Coronary artery (tissue), 2 donors: Measurements from ENCODE around the gene ELK4.
A peak's percentile ranks its signal among the peaks of the same experiment; 100 is the strongest.

Experiments used
- DNase-seq: peaks from one replicate; pipeline ENCODE4 v3.0.0-alpha.2; 2017; ENCODE audit warnings: low spot score
- H3K27ac ChIP-seq, 2 donors: fragments of 200-600 bp; sonication (generic); one replicate each; pipeline ENCODE4 v1.5.1; 2016 to 2019
- H3K4me3 ChIP-seq: fragments of 200-600 bp; sonication (generic); 2 replicates; pipeline ENCODE4 v1.5.1; 2016; ENCODE audit warnings: mild to moderate bottlenecking, moderate library complexity
- CTCF ChIP-seq: fragments of 200-600 bp; sonication (generic); IDR thresholded peaks from one replicate; pipeline ENCODE4 v1.5.1; 2019; ENCODE audit warnings: antibody characterized with exemption

The ELK4 gene

GRCh38 chr1:205591522-205592351 lies 40.1 kb downstream of the ELK4 start:
- Histone ChIP-seq H3K27ac (no peak overlapping the region), H3K4me3 (peak overlapping the region; percentile 67)
- DNase-seq, result peak; percentile 89
- TF ChIP-seq CTCF, result peak; percentile 99

GRCh38 chr1:205590777-205591513 lies 40.9 kb downstream of the ELK4 start:
- H3K27ac ChIP-seq, result no peak overlapping the region
- peak; percentile 14 for DNase-seq
- TF ChIP-seq CTCF, result no peak
- no peak overlapping the region for H3K4me3 ChIP-seq

- no peak for TF ChIP-seq CTCF
- peak; percentile 26 for DNase-seq
- Histone ChIP-seq H3K4me3 (no peak overlapping the region), H3K27ac (no peak overlapping the region)
Measured at GRCh38 chr1:205590457-205590768, 41.4 kb downstream of the ELK4 start.

- DNase-seq, result peak; percentile 47
- no peak for TF ChIP-seq CTCF
- no peak overlapping the region for H3K4me3 ChIP-seq
- H3K27ac ChIP-seq, result no peak overlapping the region
Measured at GRCh38 chr1:205589618-205590456, 42.0 kb downstream of the ELK4 start.

- DNase-seq, result peak; percentile 52
- TF ChIP-seq CTCF, result no peak
- no peak overlapping the region for H3K27ac ChIP-seq
- no peak overlapping the region for H3K4me3 ChIP-seq
Measured at GRCh38 chr1:205589046-205589445, 42.8 kb downstream of the ELK4 start.

- Histone ChIP-seq H3K27ac (no peak overlapping the region), H3K4me3 (no peak overlapping the region)
- TF ChIP-seq CTCF, result no peak
- peak; percentile 46 for DNase-seq
Measured at GRCh38 chr1:205588636-205589035, 43.2 kb downstream of the ELK4 start.
